Activated naive CD8-positive, alpha-beta T cell treated with anti-CD3 and anti-CD28 coated beads, Interleukin-2, amount 10 ng/mL, durations not matched to agents 7 days and 5 days (primary cell): ENCODE data around the gene EDC3. TPM values are rescaled to one million over a fixed set of nuclear protein-coding genes. Genes with fewer than 3 reads are reported as not detected.
"Not testable (repeated sequence)": the region's sequence is repeated elsewhere in the genome, so short reads cannot be mapped to it uniquely, and the experiment has no call there.

Experiments used
- ATAC-seq: fragments of 150-1000 bp; cut with Tn5 transposase; one replicate; pipeline ENCODE4 v1.10.0; 2021; ENCODE audit warnings: low read depth, moderate library complexity
- POLR2A ChIA-PET: fragments of 350-600 bp; sonication (Branson Sonifier 250); formaldehyde crosslinking; loops from one replicate; lab custom pipeline; 2021; ENCODE audit warnings: antibody characterized with exemption; lab: Charles Lee
- DNase-seq: peaks from one replicate; pipeline ENCODE4 v3.0.0; 2021
- H3K27ac Mint-ChIP-seq: one replicate; pipeline ENCODE4 v1.8.0; 2022; ENCODE audit warnings: mild to moderate bottlenecking, mixed read lengths
- H3K27me3 Mint-ChIP-seq: one replicate; pipeline ENCODE4 v1.8.0; 2022; ENCODE audit warnings: mild to moderate bottlenecking, moderate library complexity, mixed read lengths
- H3K36me3 Mint-ChIP-seq: one replicate; pipeline ENCODE4 v1.8.0; 2021; ENCODE audit warnings: mild to moderate bottlenecking, mixed read lengths
- H3K4me1 Mint-ChIP-seq: one replicate; pipeline ENCODE4 v1.8.0; 2021; ENCODE audit warnings: mixed read lengths
- H3K4me3 Mint-ChIP-seq: one replicate; pipeline ENCODE4 v1.8.0; 2022; ENCODE audit warnings: mild to moderate bottlenecking, moderate library complexity, mixed read lengths
- H3K9me3 Mint-ChIP-seq: one replicate; pipeline ENCODE4 v1.8.0; 2021; ENCODE audit warnings: mixed read lengths
- total RNA-seq, 2 experiments: library from RNA; stranded (reverse); gene quantifications; one replicate each; pipeline ENCODE4 v1.2.3, GENCODE V29; 2021

EDC3 gene
- 10 to 100 TPM; 46.7 to 47.0 TPM for total RNA-seq

GRCh38 chr15:74695597-74696397 is at the start of gene EDC3:
TSS of gene EDC3 (minus strand) at chr15:74696024. CDS start at chr15:74675124, 20,900 bp downstream.
- Mint-ChIP-seq H3K27ac (peak within 1 kb of the TSS; percentile 100), H3K9me3 (no peaks in the 10 kb centered on the region), H3K4me1 (peaks cover 30% of the 10 kb centered on the region), H3K36me3 (peaks cover 4% of the 10 kb centered on the region), H3K27me3 (peaks cover 5% of the 10 kb centered on the region), H3K4me3 (peak within 1 kb of the TSS; percentile 100)
- POLR2A ChIA-PET = interaction anchor here (0.6 to 1.6 kb wide), 3 partner anchors 26 to 73 kb away, joined by 3 to 5 read pairs (median 3); partner anchors contain the start of gene CYP1A1
- peak; percentile 89 for DNase-seq
- peak; percentile 88 for ATAC-seq

GRCh38 chr15:74742422-74742821 is 46.6 kb upstream of the EDC3 start:
- DNase-seq = no peak
- Mint-ChIP-seq H3K4me3 (no peak overlapping the region), H3K27me3 (peaks cover 4% of the 10 kb centered on the region), H3K4me1 (no peaks in the 10 kb centered on the region), H3K9me3 (peaks cover 12% of the 10 kb centered on the region), H3K36me3 (peaks cover 5% of the 10 kb centered on the region), H3K27ac (no peak overlapping the region)
- no peak for ATAC-seq
- POLR2A ChIA-PET = no interaction called here

- H3K36me3 Mint-ChIP-seq, DNase-seq, H3K4me3 Mint-ChIP-seq, H3K4me1 Mint-ChIP-seq, H3K27ac Mint-ChIP-seq, POLR2A ChIA-PET, H3K27me3 Mint-ChIP-seq, ATAC-seq: not testable (repeated sequence)
- peaks cover 12% of the 10 kb centered on the region for H3K9me3 Mint-ChIP-seq
These were observed 42.4 kb upstream of the EDC3 start for GRCh38 chr15:74738239-74738638.

DNA sequence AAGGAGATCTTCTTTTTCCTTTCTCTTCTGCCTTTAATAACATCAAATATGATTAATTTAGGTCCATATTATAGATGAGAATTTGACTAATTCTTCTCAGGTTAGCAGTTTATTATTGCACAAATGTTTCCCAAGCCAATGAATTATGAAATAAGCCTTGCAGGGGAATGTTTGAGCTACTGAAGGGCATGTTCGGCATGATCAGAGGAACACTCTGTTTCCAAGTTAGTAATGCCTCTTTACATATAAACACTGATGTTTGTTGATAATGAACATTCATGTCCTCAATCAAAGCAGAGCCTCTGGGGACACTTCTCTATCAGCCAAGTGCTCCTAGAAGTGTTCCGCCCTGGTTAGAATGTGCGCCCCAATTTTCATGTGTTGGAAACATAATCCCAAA is 39.5 kb upstream of the EDC3 start:
- POLR2A ChIA-PET = no interaction called here
- Mint-ChIP-seq H3K27me3 (peaks cover 12% of the 10 kb centered on the region), H3K4me3 (no peak overlapping the region), H3K36me3 (peaks cover 2% of the 10 kb centered on the region), H3K27ac (no peak overlapping the region), H3K9me3 (peaks cover 4% of the 10 kb centered on the region), H3K4me1 (peaks cover 6% of the 10 kb centered on the region)
- ATAC-seq = no peak
- no peak for DNase-seq

GRCh38 chr15:74733269-74733668 is 37.4 kb upstream of the EDC3 start:
- peaks cover 12% of the 10 kb centered on the region for H3K27me3 Mint-ChIP-seq
- POLR2A ChIA-PET = no interaction called here
- DNase-seq = no peak

GRCh38 chr15:74732846-74733245 is 37.0 kb upstream of the EDC3 start:
- Mint-ChIP-seq H3K9me3 (no peaks in the 10 kb centered on the region), H3K4me3 (no peak overlapping the region), H3K36me3 (peaks cover under 1% of the 10 kb centered on the region), H3K4me1 (peaks cover 7% of the 10 kb centered on the region), H3K27ac (no peak overlapping the region), H3K27me3 (peaks cover 10% of the 10 kb centered on the region)
- DNase-seq (no peak), ATAC-seq (no peak)
- POLR2A ChIA-PET = no interaction called here

More at GRCh38 chr15:74733269-74733668, 37.4 kb upstream of the EDC3 start:
- no peak overlapping the region for H3K27ac Mint-ChIP-seq
- no peak overlapping the region for H3K4me3 Mint-ChIP-seq
- ATAC-seq = no peak
- H3K4me1 Mint-ChIP-seq = peaks cover 7% of the 10 kb centered on the region
- peaks cover 2% of the 10 kb centered on the region for H3K36me3 Mint-ChIP-seq
- peaks cover 4% of the 10 kb centered on the region for H3K9me3 Mint-ChIP-seq

- Mint-ChIP-seq H3K27ac (no peak overlapping the region), H3K9me3 (no peaks in the 10 kb centered on the region)
- POLR2A ChIA-PET = no interaction called here
These were observed 34.9 kb upstream of the EDC3 start for GRCh38 chr15:74730619-74731316.

GRCh38 chr15:74729372-74729771 is 33.5 kb upstream of the EDC3 start:
- peaks cover 23% of the 10 kb centered on the region for H3K4me1 Mint-ChIP-seq
- H3K27ac Mint-ChIP-seq, ATAC-seq, H3K9me3 Mint-ChIP-seq, H3K36me3 Mint-ChIP-seq, DNase-seq, H3K27me3 Mint-ChIP-seq, POLR2A ChIA-PET, H3K4me3 Mint-ChIP-seq: not testable (repeated sequence)

More at GRCh38 chr15:74730619-74731316, 34.9 kb upstream of the EDC3 start:
- ATAC-seq (no peak), DNase-seq (no peak)
- Mint-ChIP-seq H3K27me3 (peaks cover 9% of the 10 kb centered on the region), H3K4me3 (no peak overlapping the region), H3K36me3 (no peaks in the 10 kb centered on the region), H3K4me1 (peaks cover 16% of the 10 kb centered on the region)

GRCh38 chr15:74728699-74729098 is 32.9 kb upstream of the EDC3 start:
- H3K36me3 Mint-ChIP-seq, H3K4me3 Mint-ChIP-seq, ATAC-seq, H3K9me3 Mint-ChIP-seq, H3K27me3 Mint-ChIP-seq, POLR2A ChIA-PET, DNase-seq, H3K27ac Mint-ChIP-seq: not testable (repeated sequence)
- peaks cover 24% of the 10 kb centered on the region for H3K4me1 Mint-ChIP-seq

DNA sequence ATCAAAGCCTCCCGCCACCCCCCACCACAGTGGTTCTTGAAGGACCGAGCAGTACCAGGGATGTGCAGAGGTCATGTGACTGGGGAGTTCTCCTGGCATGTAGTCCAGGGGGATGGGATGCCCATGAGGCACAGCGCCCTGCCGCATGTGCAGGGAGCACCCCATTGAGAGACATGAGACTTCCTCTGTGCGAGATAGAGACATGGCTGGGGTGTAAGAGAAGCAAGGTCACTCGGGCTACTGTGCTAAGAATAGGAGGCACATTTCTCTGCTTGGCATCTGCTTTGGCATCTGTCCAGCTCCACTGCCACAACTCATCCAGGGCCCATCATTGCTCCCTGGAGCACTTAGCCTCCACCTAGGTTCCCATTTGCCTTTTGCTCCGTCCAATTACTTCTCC is 31.9 kb upstream of the EDC3 start:
- no peak for DNase-seq
- peaks cover 24% of the 10 kb centered on the region for H3K4me1 Mint-ChIP-seq
- H3K36me3 Mint-ChIP-seq = no peaks in the 10 kb centered on the region
- no peak overlapping the region for H3K4me3 Mint-ChIP-seq
- peaks cover 5% of the 10 kb centered on the region for H3K27me3 Mint-ChIP-seq
- H3K27ac Mint-ChIP-seq = no peak overlapping the region
- no peaks in the 10 kb centered on the region for H3K9me3 Mint-ChIP-seq
- no peak for ATAC-seq
- POLR2A ChIA-PET = no interaction called here

DNA sequence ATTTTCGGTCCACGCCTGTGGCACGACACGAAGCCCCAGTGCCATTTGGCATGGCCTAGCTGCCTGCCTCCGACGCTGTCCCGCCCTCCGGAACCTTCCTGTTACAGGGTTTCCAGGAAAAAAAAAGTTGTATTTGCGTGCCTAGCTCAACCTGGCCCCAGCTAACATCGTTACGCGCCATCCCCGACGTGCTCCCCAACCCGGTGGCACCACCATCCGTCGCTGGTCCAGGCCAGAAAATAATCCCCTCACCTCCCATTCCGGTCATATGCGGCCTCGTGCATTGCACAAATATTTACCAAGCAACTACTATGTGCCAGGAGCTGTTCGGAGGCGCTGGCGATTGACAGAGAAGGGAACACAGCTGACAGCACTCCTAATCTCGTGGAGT is 30.9 kb upstream of the EDC3 start:
- H3K9me3 Mint-ChIP-seq = no peaks in the 10 kb centered on the region
- H3K4me3 Mint-ChIP-seq = peak overlapping the region; percentile 79
- DNase-seq = no peak
- peak overlapping the region; percentile 90 for H3K27ac Mint-ChIP-seq
- H3K4me1 Mint-ChIP-seq = peaks cover 23% of the 10 kb centered on the region
- H3K27me3 Mint-ChIP-seq = peaks cover 4% of the 10 kb centered on the region
- peak; percentile 51 for ATAC-seq
- no peaks in the 10 kb centered on the region for H3K36me3 Mint-ChIP-seq
- POLR2A ChIA-PET = interaction anchor here (0.5 to 2.1 kb wide), 7 partner anchors 24 to 1017 kb away, joined by 3 to 8 read pairs (median 3); partner anchors contain the start of genes ARID3B and CSK

DNA sequence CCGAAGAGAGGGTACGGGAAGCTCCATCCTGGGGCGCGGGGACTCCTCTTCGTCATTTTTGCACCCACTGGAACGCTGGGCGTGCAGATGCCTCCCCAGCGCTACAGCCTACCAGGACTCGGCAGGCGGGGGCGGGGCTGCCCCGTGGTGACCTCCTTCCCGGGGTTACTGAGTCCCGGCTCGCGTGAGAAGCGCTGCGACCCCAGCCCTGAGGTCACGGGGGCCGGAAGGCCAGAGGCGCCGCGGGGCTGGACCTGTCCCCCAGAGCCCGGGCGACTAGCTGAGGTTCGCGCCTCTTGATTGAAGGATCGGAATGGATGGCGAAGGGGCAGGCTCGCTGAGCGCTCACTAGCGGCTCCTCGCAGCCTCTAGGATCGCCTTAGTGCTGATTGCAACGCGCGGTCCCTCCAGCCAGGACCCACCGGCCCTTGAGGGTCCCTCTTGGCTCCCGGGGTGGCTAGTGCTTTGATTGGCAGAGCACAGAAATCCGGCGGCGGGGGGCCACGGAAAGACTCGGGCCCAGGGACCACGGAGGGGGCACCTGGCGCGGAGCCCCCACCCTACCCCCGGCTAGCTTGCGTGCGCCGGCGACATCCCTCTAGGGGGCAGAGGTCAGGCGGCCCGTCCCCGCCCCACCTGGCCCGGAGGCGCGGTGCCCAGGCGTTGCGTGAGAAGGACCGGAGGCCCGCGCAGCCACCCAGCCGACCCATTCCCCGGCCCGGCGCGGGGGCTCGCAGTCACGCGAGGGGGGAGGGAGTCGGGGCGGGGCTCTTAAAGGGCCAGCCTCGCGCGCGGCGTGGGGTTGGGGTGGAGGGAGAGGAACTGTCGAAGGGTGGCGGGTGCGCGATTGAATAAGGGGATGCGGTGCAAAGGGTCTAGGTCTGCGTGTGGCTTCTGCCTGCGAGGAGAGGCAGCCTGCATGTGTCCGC is 30.3 kb upstream of the EDC3 start:
- peak; percentile 72 for ATAC-seq
- no peaks in the 10 kb centered on the region for H3K36me3 Mint-ChIP-seq
- peak; percentile 81 for DNase-seq
- peaks cover 4% of the 10 kb centered on the region for H3K27me3 Mint-ChIP-seq
- peak overlapping the region; percentile 79 for H3K4me3 Mint-ChIP-seq
- H3K9me3 Mint-ChIP-seq = no peaks in the 10 kb centered on the region
- H3K4me1 Mint-ChIP-seq = peaks cover 24% of the 10 kb centered on the region
- peak overlapping the region; percentile 90 for H3K27ac Mint-ChIP-seq
- POLR2A ChIA-PET = interaction anchor here (0.5 to 2.1 kb wide), 13 partner anchors 25 to 1017 kb away, joined by 3 to 8 read pairs (median 4); partner anchors contain the start of genes ARID3B, CSK and EDC3
